ENCODE results near the gene IFNK.

GRCh38 chr9:27537027-27537435 is 12.9 kb downstream of the IFNK start:
- TF ChIP-seq CTCF (conservative IDR thresholded peaks at IDR 0.05; ENCODE audit: low read depth, low read length): no peak
- TF ChIP-seq EZH2 (IDR thresholded peaks at IDR 0.05; ENCODE audit: low read length, unreplicated experiment): no peak

Data from PC-3 (cell line).